ENCODE results near the gene ZNF502.
A peak's percentile ranks its signal among the peaks of the same experiment; 100 is the strongest.

ZNF502 gene

GRCh38 chr3:44682182-44682896 is 30.1 kb upstream of the ZNF502 start:
- no peak overlapping the region for H3K27ac ChIP-seq
- TF ChIP-seq CTCF (conservative IDR thresholded peaks at IDR 0.05) (no peak), ZFX (IDR thresholded peaks at IDR 0.05) (no peak)

DNA sequence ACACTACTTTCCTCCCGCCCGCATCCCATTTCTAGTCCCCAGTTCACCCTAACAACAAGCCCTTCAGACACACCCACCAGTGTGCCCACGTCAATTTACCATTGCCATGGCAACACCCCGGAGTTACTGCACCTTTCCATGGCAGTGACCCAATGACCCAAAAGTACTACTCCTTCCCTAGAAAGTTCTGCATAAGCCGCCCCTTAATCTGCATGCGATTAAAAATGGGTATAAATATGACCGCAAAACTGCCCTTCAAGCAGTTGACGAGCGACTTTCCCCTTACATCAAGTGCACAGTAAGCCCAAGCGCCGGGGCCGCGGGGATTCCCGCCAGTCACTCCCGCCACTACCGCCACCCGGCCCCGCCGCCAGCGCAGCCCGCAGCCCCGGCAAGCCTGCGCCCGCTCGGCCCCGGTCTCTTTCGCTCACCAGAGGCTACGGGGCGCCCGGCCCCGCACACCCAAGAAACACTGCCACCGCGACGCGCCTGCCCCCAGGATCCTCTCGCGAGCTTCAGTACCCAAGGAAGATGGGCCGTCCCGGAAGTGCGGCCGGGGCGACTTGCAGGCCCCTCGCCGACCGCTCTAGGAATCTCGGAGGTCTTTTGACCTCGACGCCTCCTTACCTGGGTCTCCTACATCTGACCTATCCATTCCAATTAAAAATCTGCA is 27.2 kb upstream of the ZNF502 start:
- TF ChIP-seq ZFX (IDR thresholded peaks at IDR 0.05) (no peak), CTCF (conservative IDR thresholded peaks at IDR 0.05) (no peak)
- no peak overlapping the region for H3K27ac ChIP-seq

GRCh38 chr3:44687898-44688297 is 24.6 kb upstream of the ZNF502 start:
- TF ChIP-seq CTCF (conservative IDR thresholded peaks at IDR 0.05) (no peak), ZFX (IDR thresholded peaks at IDR 0.05) (no peak)
- H3K27ac ChIP-seq = no peak overlapping the region

GRCh38 chr3:44721231-44722102 is 9.0 kb downstream of the ZNF502 start:
- no peak for TF ChIP-seq CTCF (conservative IDR thresholded peaks at IDR 0.05)
- no peak for TF ChIP-seq ZFX (IDR thresholded peaks at IDR 0.05)
- no peak overlapping the region for H3K27ac ChIP-seq

GRCh38 chr3:44722103-44722401 is 9.6 kb downstream of the ZNF502 start:
- TF ChIP-seq ZFX (IDR thresholded peaks at IDR 0.05) (no peak), CTCF (conservative IDR thresholded peaks at IDR 0.05) (no peak)

GRCh38 chr3:44729384-44729910 is 17.0 kb downstream of the ZNF502 start, which contains the start of gene ZNF501:
Gene ZNF501, plus strand, starts transcription at chr3:44729635. Its CDS starts 4,787 bp downstream, at chr3:44734422.
- H3K27ac ChIP-seq = peak within 1 kb of the TSS; percentile 29; the same call in 1 of the 2 replicates
- TF ChIP-seq CTCF (conservative IDR thresholded peaks at IDR 0.05) = no peak
- TF ChIP-seq ZFX (IDR thresholded peaks at IDR 0.05) = peak; percentile 41; the same call in 1 of the 2 replicates

More at GRCh38 chr3:44722103-44722401, 9.6 kb downstream of the ZNF502 start:
- no peak overlapping the region for H3K27ac ChIP-seq
